ENCODE measurements around the gene XPO5.
"Not testable (repeated sequence)": the region's sequence is repeated elsewhere in the genome, so short reads cannot be mapped to it uniquely, and the experiment has no call there.

XPO5 gene

DNA sequence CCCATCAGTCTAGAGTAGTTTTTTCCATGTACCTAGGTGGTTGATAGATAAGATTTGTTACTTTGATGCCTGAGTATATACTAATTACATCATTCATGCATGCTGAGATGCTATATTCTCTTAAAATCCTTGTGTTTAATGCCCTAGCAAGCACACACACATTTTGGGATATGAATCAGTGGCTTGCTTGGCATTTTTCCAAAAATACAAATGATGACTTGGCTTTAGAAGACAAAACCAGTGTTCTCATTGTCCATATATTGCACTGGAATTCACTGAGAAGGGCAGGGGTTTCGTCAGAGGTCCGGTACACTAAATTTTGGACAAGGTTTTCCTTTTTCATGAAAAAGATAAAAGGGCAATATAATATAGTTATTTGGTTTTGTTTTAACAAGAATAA lies 28.3 kb upstream of the XPO5 start:
- H3K9ac ChIP-seq (ENCODE audit: low read length) = peak overlapping the region; percentile 10
- H3K27ac ChIP-seq (ENCODE audit: low read length, poor library complexity, severe bottlenecking) = no peak overlapping the region
- H3K4me2 ChIP-seq (ENCODE audit: low read length, poor library complexity, severe bottlenecking) = no peak overlapping the region
- H3K27me3 ChIP-seq (ENCODE audit: control insufficient read depth in 1 of 2, insufficient read depth in 1 of 2, low read length in 2 of 2) = no peaks in the 10 kb centered on the region
- DNase-seq = no peak
- no peak overlapping the region for H2BK5ac ChIP-seq (ENCODE audit: low read depth, low read length, poor library complexity, severe bottlenecking)
- 100% methylated on average over 2 of the region's 2 CpGs for WGBS
- H3K23ac ChIP-seq (ENCODE audit: low read length in 2 of 2) = no peak overlapping the region
- H3K4me3 ChIP-seq (ENCODE audit: insufficient read depth in 1 of 2, low read depth in 1 of 2, low read length in 2 of 2) = no peak overlapping the region
- peaks cover 26 to 84% of the 10 kb centered on the region in 2 experiments for H3K36me3 ChIP-seq (ENCODE audit: control insufficient read depth in 1 of 2, insufficient read depth in 2 of 2, low read depth in 1 of 2, low read length in 2 of 2)
- no peak overlapping the region for H2AFZ ChIP-seq (ENCODE audit: low read depth, low read length)
- peaks cover 1% of the 10 kb centered on the region for H3K4me1 ChIP-seq (ENCODE audit: control insufficient read depth, insufficient read depth, low read depth, low read length)
- no peaks in the 10 kb centered on the region for H3K9me3 ChIP-seq (ENCODE audit: control insufficient read depth, low read length)
- no peak overlapping the region for H2AK5ac ChIP-seq (ENCODE audit: low read length, severe bottlenecking)
- no peak overlapping the region for H2BK12ac ChIP-seq (ENCODE audit: low read length in 2 of 2)
- H4K91ac ChIP-seq (ENCODE audit: low read length) = no peak overlapping the region
- H3K14ac ChIP-seq (ENCODE audit: low read length in 2 of 2) = no peak overlapping the region
- H2BK120ac ChIP-seq (ENCODE audit: low read depth, low read length) = no peak overlapping the region
- H2BK15ac ChIP-seq (ENCODE audit: low read depth, poor library complexity, severe bottlenecking) = no peak overlapping the region
- no peak overlapping the region for H3K4ac ChIP-seq (ENCODE audit: low read depth in 1 of 2, low read length in 2 of 2)
- peaks cover 11% of the 10 kb centered on the region for H3K79me1 ChIP-seq (replicated peaks; ENCODE audit: low read length, poor library complexity, severe bottlenecking)
- H3K18ac ChIP-seq (ENCODE audit: low read depth in 1 of 2, low read length in 2 of 2) = no peak overlapping the region
- no peak overlapping the region for H4K8ac ChIP-seq (ENCODE audit: low read length)

DNA sequence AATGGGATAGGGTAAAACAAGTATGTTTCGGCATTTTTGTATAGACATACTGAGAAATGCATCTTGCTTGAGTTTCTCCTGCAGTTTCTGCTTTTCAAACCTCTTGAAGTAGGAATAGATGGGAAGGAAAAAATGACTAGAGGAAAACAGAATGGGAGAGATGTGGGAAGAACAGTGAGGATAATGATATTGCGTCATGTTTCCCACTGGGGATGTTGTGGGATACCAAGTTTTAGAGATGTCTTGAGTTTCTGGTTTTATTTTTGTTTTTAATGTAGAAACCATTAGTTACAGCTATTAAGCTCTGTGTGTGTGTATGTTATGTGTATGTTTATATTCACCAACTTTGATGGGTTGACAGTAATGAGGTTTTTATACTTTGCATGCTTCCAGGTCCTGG lies 24.8 kb upstream of the XPO5 start:
- Histone ChIP-seq H3K4me2 (ENCODE audit: low read length, poor library complexity, severe bottlenecking) (no peak overlapping the region), H2BK5ac (ENCODE audit: low read depth, low read length, poor library complexity, severe bottlenecking) (no peak overlapping the region), H3K79me1 (replicated peaks; ENCODE audit: low read length, poor library complexity, severe bottlenecking) (peaks cover 17% of the 10 kb centered on the region), H2BK15ac (ENCODE audit: low read depth, poor library complexity, severe bottlenecking) (no peak overlapping the region), H4K8ac (ENCODE audit: low read length) (no peak overlapping the region), H2BK120ac (ENCODE audit: low read depth, low read length) (no peak overlapping the region), H3K27ac (ENCODE audit: low read length, poor library complexity, severe bottlenecking) (no peak overlapping the region), H3K4ac (ENCODE audit: low read depth in 1 of 2, low read length in 2 of 2) (no peak overlapping the region), H2BK12ac (ENCODE audit: low read length in 2 of 2) (no peak overlapping the region), H3K18ac (ENCODE audit: low read depth in 1 of 2, low read length in 2 of 2) (no peak overlapping the region), H4K91ac (ENCODE audit: low read length) (no peak overlapping the region), H2AK5ac (ENCODE audit: low read length, severe bottlenecking) (no peak overlapping the region), H3K4me3 (ENCODE audit: insufficient read depth in 1 of 2, low read depth in 1 of 2, low read length in 2 of 2) (no peak overlapping the region), H3K27me3 (ENCODE audit: control insufficient read depth in 1 of 2, insufficient read depth in 1 of 2, low read length in 2 of 2) (no peaks in the 10 kb centered on the region), H3K23ac (ENCODE audit: low read length in 2 of 2) (no peak overlapping the region), H3K4me1 (ENCODE audit: control insufficient read depth, insufficient read depth, low read depth, low read length) (no peaks in the 10 kb centered on the region), H3K9me3 (ENCODE audit: control insufficient read depth, low read length) (no peaks in the 10 kb centered on the region), H3K9ac (ENCODE audit: low read length) (no peak overlapping the region), H3K14ac (ENCODE audit: low read length in 2 of 2) (no peak overlapping the region), H2AFZ (ENCODE audit: low read depth, low read length) (no peak overlapping the region), H3K36me3 (ENCODE audit: control insufficient read depth in 1 of 2, insufficient read depth in 2 of 2, low read depth in 1 of 2, low read length in 2 of 2) (peaks cover 30 to 81% of the 10 kb centered on the region in 2 experiments)
- DNase-seq = no peak
- WGBS = 97% methylated on average over 2 of the region's 2 CpGs

DNA sequence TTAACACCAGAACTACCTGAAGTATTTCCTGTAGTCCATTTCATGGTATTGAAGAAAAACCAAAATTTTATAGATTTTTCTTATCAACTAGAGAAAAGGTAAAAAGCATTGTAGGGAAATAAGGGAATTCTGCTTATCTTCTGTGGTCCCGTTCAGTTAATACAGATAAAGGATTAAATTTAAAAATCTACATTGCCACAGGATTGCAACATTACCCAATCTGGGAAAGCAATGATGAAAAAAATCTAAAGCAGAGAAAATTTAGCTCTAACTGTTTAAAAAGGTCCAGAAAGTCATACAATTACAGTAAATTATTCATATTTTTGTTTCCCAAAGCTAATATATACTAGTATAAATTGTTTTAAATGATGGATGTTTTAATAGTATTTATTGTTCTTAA lies 18.1 kb upstream of the XPO5 start:
- Histone ChIP-seq H3K9me3 (ENCODE audit: control insufficient read depth, low read length) (no peaks in the 10 kb centered on the region), H2BK5ac (ENCODE audit: low read depth, low read length, poor library complexity, severe bottlenecking) (no peak overlapping the region), H2AK5ac (ENCODE audit: low read length, severe bottlenecking) (no peak overlapping the region), H3K27ac (ENCODE audit: low read length, poor library complexity, severe bottlenecking) (no peak overlapping the region), H3K14ac (ENCODE audit: low read length in 2 of 2) (no peak overlapping the region), H3K4me2 (ENCODE audit: low read length, poor library complexity, severe bottlenecking) (no peak overlapping the region), H2BK15ac (ENCODE audit: low read depth, poor library complexity, severe bottlenecking) (no peak overlapping the region), H3K18ac (ENCODE audit: low read depth in 1 of 2, low read length in 2 of 2) (no peak overlapping the region), H2AFZ (ENCODE audit: low read depth, low read length) (no peak overlapping the region), H3K4ac (ENCODE audit: low read depth in 1 of 2, low read length in 2 of 2) (no peak overlapping the region), H4K8ac (ENCODE audit: low read length) (no peak overlapping the region), H2BK120ac (ENCODE audit: low read depth, low read length) (no peak overlapping the region), H3K4me3 (ENCODE audit: insufficient read depth in 1 of 2, low read depth in 1 of 2, low read length in 2 of 2) (no peak overlapping the region), H4K91ac (ENCODE audit: low read length) (no peak overlapping the region), H3K23ac (ENCODE audit: low read length in 2 of 2) (no peak overlapping the region), H3K4me1 (ENCODE audit: control insufficient read depth, insufficient read depth, low read depth, low read length) (no peaks in the 10 kb centered on the region), H3K36me3 (ENCODE audit: control insufficient read depth in 1 of 2, insufficient read depth in 2 of 2, low read depth in 1 of 2, low read length in 2 of 2) (peaks cover 15 to 74% of the 10 kb centered on the region in 2 experiments), H3K9ac (ENCODE audit: low read length) (no peak overlapping the region), H3K79me1 (replicated peaks; ENCODE audit: low read length, poor library complexity, severe bottlenecking) (peaks cover 15% of the 10 kb centered on the region), H3K27me3 (ENCODE audit: control insufficient read depth in 1 of 2, insufficient read depth in 1 of 2, low read length in 2 of 2) (no peaks in the 10 kb centered on the region), H2BK12ac (ENCODE audit: low read length in 2 of 2) (no peak overlapping the region)
- no CpG with 5 or more reads among the region's 1 CpG for WGBS
- DNase-seq = no peak

DNA sequence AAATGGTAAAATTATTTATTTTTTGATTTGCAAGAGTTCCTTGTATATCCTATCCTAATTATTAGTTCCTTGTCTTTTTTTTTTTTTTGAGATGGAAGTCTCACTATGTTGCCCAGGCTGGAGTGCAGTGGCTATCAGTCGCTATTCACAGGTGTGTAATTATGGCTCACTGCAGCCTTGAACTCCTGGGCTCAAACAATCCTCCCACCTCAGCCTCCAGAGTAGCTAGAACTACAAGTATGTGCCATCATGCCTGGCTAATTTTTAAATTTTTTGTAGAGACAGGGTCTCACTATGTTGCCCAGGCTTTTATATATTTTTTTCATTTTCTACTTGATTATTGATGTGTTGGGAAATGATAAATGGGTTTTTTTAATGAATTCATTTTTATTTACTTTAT lies 13.7 kb upstream of the XPO5 start:
- Histone ChIP-seq H3K79me1 (replicated peaks; ENCODE audit: low read length, poor library complexity, severe bottlenecking) (peaks cover 16% of the 10 kb centered on the region), H3K36me3 (ENCODE audit: control insufficient read depth in 1 of 2, insufficient read depth in 2 of 2, low read depth in 1 of 2, low read length in 2 of 2) (peaks cover 22 to 89% of the 10 kb centered on the region in 2 experiments)
- H3K4me3 ChIP-seq (ENCODE audit: insufficient read depth in 1 of 2, low read depth in 1 of 2, low read length in 2 of 2); H2BK120ac ChIP-seq (ENCODE audit: low read depth, low read length); H3K4ac ChIP-seq (ENCODE audit: low read depth in 1 of 2, low read length in 2 of 2); H3K27me3 ChIP-seq (ENCODE audit: control insufficient read depth in 1 of 2, insufficient read depth in 1 of 2, low read length in 2 of 2); H2BK12ac ChIP-seq (ENCODE audit: low read length in 2 of 2); H4K8ac ChIP-seq (ENCODE audit: low read length); H3K4me1 ChIP-seq (ENCODE audit: control insufficient read depth, insufficient read depth, low read depth, low read length); H4K91ac ChIP-seq (ENCODE audit: low read length); H3K9me3 ChIP-seq (ENCODE audit: control insufficient read depth, low read length); H2BK15ac ChIP-seq (ENCODE audit: low read depth, poor library complexity, severe bottlenecking); H2AFZ ChIP-seq (ENCODE audit: low read depth, low read length); DNase-seq; H3K4me2 ChIP-seq (ENCODE audit: low read length, poor library complexity, severe bottlenecking); H3K9ac ChIP-seq (ENCODE audit: low read length); H3K27ac ChIP-seq (ENCODE audit: low read length, poor library complexity, severe bottlenecking); H2AK5ac ChIP-seq (ENCODE audit: low read length, severe bottlenecking); H3K14ac ChIP-seq (ENCODE audit: low read length in 2 of 2); H2BK5ac ChIP-seq (ENCODE audit: low read depth, low read length, poor library complexity, severe bottlenecking); H3K23ac ChIP-seq (ENCODE audit: low read length in 2 of 2); H3K18ac ChIP-seq (ENCODE audit: low read depth in 1 of 2, low read length in 2 of 2): not testable (repeated sequence)
- 100% methylated on average over 1 of the region's 1 CpG for WGBS

Measured in mesenchymal stem cell (in vitro differentiated cells and primary cell).